HG02678 (cell line): ENCODE data around the gene KCNJ12.

ENCODE experiments used
- ATAC-seq: cut with Tn5 transposase; IDR thresholded peaks from one replicate; pipeline ENCODE4 v1.9.1; 2021; ENCODE audit warnings: mild to moderate bottlenecking, moderate library complexity; ENCODE audit not compliant: unreplicated experiment

Gene KCNJ12

DNA sequence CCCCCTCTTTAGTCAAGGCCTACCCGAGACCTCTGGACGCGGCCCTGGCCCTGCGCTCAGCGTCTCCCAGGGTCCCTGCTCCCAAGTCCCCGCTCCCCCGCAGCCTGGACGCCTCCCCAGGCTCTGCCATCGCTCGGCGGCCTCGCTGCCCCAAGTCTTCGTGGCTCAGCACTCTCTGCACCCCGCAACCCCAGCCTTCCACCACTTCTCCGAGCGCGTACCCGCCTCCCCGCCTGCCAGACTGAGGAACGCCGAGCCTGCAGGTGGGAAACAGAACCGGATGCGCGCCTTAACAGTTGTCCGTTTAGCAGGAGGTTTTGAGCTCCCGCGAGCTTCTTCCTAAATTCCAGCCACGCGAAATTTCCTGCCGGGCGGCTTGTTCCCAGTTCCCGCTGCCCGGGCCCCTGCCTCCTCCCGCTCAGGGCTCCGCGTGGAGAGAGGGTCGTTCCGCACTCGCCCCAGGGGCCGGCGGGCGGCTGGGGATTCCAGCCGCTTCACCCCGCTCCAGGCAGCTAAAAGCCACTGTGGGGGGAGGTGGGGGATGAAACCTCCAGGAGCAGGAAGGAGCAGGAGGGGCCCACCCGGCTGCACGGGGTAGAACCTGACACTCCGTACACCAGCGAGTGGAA is 87.7 kb downstream of the KCNJ12 start:
- ATAC-seq: no peak

DNA sequence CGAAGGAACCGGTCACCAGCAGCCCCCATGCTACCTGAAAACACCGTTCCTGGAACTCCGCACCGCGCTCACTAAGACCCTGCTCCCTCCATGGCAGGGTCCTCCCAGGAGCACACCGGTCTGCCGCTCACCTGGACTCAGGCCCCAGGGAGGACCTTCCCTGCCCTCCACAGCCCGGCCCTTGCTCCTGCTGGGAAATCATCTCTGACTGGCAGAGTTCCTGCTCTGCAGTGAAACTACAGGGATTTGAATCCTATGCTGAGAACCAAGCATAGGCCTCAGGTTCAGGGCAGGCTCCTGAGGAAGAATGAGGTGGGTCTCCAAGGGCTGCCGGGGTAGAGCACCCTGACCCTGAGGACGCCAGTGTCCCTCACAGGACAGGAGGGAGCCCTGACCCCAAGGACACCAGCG is 88.5 kb downstream of the KCNJ12 start:
- ATAC-seq: no peak

DNA sequence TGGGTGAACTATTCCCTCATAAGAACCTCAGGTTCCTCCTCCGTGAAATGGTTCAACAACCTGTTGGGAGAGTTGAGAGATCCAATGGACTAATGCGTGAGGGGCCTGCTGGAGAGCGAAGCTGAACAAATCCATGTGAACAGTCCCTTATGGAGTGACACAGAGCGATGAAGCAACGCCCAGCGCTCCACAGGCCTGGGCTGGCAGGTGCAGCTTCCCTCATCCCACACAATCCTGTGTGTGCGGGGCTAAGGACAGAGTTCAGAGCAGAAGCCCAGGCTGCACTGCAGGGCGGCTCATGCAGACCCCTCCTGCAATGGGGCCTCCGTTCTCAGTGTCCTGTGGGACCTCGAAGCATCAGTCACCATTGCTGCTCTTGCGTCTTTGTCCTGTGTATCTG is 90.4 kb downstream of the KCNJ12 start:
- ATAC-seq: no peak

DNA sequence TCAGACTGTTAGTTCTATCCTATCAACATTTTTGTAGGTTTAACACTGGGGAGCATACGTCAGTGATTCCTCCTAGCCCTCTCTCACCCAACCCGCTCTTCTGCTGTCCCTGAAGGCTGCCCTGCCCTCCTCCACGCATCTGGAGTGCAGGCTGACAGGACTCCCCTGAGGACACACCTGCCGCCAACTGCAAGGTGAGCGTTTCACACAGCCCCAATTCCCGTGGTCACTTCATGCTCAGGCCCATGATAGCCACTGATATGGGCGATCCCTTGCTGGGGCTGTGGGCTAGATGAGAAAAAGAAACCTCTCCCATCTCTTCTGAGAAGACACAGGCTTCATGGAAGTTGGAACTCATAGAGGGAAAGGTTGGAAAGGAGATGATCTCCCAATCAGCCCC is 91.0 kb downstream of the KCNJ12 start:
- no peak for ATAC-seq

DNA sequence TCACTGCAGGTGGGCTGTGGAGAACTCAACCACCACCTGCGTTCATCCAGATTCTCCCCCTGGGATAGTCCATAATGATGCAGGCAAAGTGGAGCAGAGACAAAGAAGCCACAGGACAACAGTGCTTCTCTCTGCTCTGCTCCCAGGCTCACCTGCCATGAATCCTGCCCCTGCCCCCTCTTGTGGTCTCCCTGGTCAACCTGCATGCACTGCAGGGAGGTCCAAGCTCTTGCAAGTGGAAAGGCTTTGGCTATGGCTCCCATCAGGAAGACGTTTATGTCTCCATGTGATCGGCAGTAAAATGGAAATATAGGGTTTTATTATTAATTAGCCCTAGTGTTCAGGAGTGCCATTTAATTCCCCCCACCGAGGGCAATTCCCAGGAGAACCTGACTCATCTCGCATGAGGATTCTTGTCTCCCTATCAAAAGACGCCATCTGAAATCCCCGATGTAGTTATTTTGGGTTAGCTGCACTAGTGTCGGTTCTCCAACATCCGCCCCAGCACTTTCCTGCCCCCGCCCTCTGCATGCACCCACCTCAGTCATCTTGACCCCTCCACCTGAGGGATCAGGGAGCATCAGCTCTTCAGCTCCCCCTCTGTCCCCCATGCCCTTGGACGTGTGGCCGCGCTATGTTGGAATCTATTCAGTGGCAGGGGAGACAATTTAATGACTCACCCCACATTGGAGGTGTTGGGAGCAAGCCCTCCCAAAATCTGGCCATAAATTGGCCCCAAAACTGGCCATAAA is 91.8 kb downstream of the KCNJ12 start:
- ATAC-seq: no peak
